ENCODE measurements around the gene QSER1.

GRCh38 chr11:32932196-32932595 is 39.6 kb downstream of the QSER1 start:
- TF ChIP-seq POLR2AphosphoS5 (IDR thresholded peaks at IDR 0.05): no peak
- no peak for TF ChIP-seq POLR2A (IDR thresholded peaks at IDR 0.05)
- TF ChIP-seq CTCF (IDR thresholded peaks at IDR 0.05): no peak

All from gastroesophageal sphincter (tissue), 3 donors.